Spleen (tissue), 11 donors: Measurements from ENCODE around the gene CHRND. TPM values are rescaled to one million over a fixed set of nuclear protein-coding genes. Genes with fewer than 3 reads are reported as not detected.

Source experiments
- DNase-seq: peaks from one replicate; pipeline ENCODE4 v3.0.0-alpha.2; 2020
- H3K27ac ChIP-seq, 8 donors: fragments of 200-600 bp; sonication (generic) in 7 of 8; 1 replicate in 4 of 8; 2 replicates in 4 of 8; pipeline versions ENCODE4 v1.5.0 to v1.8.0; 2016 to 2021; ENCODE audit warnings: inconsistent platforms in 4 of 8, mild to moderate bottlenecking in 4 of 8, moderate library complexity in 1 of 8
- H3K27me3 ChIP-seq, 7 donors: fragments of 200-600 bp; sonication (generic) in 6 of 7; replicated peaks in 1 of 7; 1 replicate in 4 of 7; 2 replicates in 3 of 7; pipeline versions ENCODE4 v1.5.0 to v1.8.0; 2016 to 2021; ENCODE audit warnings: inconsistent platforms in 3 of 7, mild to moderate bottlenecking in 1 of 7
- H3K36me3 ChIP-seq, 6 donors: fragments of 200-600 bp; sonication (generic) in 5 of 6; 1 replicate in 4 of 6; 2 replicates in 2 of 6; pipeline versions ENCODE4 v1.5.0 to v1.8.0; 2016 to 2021; ENCODE audit warnings: inconsistent platforms in 2 of 6
- H3K4me1 ChIP-seq, 6 donors: fragments of 200-600 bp; sonication (generic) in 5 of 6; 1 replicate in 3 of 6; 2 replicates in 3 of 6; pipeline versions ENCODE4 v1.5.0 to v1.8.0; 2016 to 2021; ENCODE audit warnings: inconsistent platforms in 3 of 6
- H3K4me3 ChIP-seq, 8 donors: fragments of 200-600 bp; sonication (generic) in 7 of 8; 1 replicate in 4 of 8; 2 replicates in 4 of 8; pipeline versions ENCODE4 v1.5.0 to v1.8.0; 2016 to 2021; ENCODE audit warnings: inconsistent platforms in 4 of 8, mild to moderate bottlenecking in 4 of 8, moderate library complexity in 2 of 8
- H3K9me3 ChIP-seq, 8 donors: fragments of 200-600 bp; sonication (generic) in 7 of 8; 1 replicate in 4 of 8; 2 replicates in 4 of 8; pipeline versions ENCODE4 v1.5.0 to v1.8.0; 2016 to 2021; ENCODE audit warnings: inconsistent platforms in 4 of 8
- POLR2A ChIP-seq, 3 donors: fragments of 450-650 bp; IDR thresholded peaks; one replicate each; pipeline ENCODE4 v1.5.1; 2017; ENCODE audit warnings: antibody characterized with exemption in 3 of 3, mild to moderate bottlenecking in 1 of 3
- POLR2AphosphoS5 ChIP-seq, 3 donors: sonication (generic); formaldehyde crosslinking; IDR thresholded peaks; one replicate each; pipeline ENCODE4 v1.5.1; 2017; ENCODE audit warnings: antibody characterized with exemption in 3 of 3
- WGBS, 5 donors: extraction: QIAGEN DNeasy Blood & Tissue Kit in 3 of 5; methylation state at CpG; one replicate each; pipeline versions ENCODE4 v1.1.5 to v1.1.7; 2013 to 2018; 5-methylcytosine and 5-hydroxymethylcytosine counted together
- intact Hi-C: fragments of 100-400 bp; cut with DNase I; formaldehyde crosslinking; loops from one replicate; pipeline ENCODE4 v1.15.0; 2023; ENCODE audit warnings: low total_unique reads
- polyA plus RNA-seq, 3 donors: library from polyadenylated mRNA; stranded (reverse); fragments of 200-250 nt; gene quantifications; one replicate each; pipeline ENCODE4 v1.2.1, GENCODE V29; 2013
- total RNA-seq, 7 donors: library from RNA; depleted of rRNA in 3 of 7; stranded (reverse); fragments of >200 nt in 3 of 7; fragmentation: NEBNext Ultra II Directional in 4 of 7; extraction: Animal tissue kit (Norgen Biotek cat#: 25700) in 4 of 7; gene quantifications; one replicate each; pipeline versions ENCODE4 v1.1.0 to v1.2.1, GENCODE V29; 2016 to 2021
- TF ChIP-seq, protein P1 (sequence below), 11 experiments: fragments of 200-600 bp in 7 of 11; fragments of 450-650 bp in 4 of 11; sonication (generic) in 4 of 11; IDR thresholded peaks in 8 of 11; conservative IDR thresholded peaks in 3 of 11; 1 replicate in 7 of 11; 2 replicates in 4 of 11; pipeline versions ENCODE4 v1.4.0 to v1.8.0; 2016 to 2021; ENCODE audit warnings: antibody characterized with exemption in 11 of 11, inconsistent platforms in 4 of 11, mild to moderate bottlenecking in 1 of 11
- donor health status: healthy with polysubstance abuse.
- donor health status: DM: no; HTN: no; CAD: no; lungs with moderate emphysema.
- donor health status: DM: no; HTN: no; CAD: no.
- donor health status: Bipolar disorder and iron deficiency.
- donor health status: healthy.
- donor health status: DM: no; HTN: no; CAD: no.
- donor health status: DM: yes; HTN: yes; CAD: no.

The CHRND gene
- total and polyA plus RNA-seq, 10 donors, result 0.32 TPM; not detected in 9

DNA sequence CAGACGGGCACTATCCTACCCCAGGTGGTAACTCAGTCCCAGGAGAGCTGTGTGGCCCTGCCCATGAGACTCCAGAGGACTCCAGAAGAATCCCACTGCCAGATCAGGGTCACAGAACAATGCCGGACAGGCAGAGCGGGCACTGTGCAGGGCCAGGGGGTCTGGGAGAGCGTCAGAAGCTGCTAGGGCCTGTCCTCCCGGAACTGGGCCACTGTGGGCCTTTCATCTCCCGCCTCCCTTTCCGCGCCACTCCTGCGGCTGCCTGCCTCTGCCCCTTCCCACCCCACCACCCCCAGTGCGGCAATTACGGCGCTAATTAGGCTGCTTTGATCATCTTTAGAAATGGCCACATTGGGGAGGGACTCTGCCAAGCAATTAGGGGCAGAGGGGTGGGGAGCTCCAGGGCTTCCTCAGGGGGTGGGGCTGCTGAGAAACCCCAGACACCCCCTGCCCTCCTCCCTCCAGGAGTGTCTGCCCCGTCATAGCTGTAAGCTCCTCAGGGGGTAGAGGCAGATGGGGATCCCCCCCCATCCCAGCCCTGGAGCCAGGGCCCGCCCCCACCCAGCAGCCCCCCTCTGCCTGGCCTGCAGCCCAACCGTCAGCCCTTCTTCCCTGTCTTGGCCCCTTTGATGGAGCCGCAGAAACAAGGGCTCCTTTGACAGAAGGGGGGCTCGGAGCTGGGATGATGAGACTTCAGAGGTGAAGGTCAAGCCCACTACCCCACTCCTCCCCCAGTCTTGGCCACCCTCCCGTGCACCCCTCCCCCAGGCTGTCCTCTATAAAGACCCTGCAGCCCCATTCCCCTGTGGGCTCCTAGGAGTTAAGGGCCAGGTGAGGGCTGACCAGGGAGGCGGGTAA, 6.2 kb upstream of the CHRND start, which contains the start of gene PRSS56:
TSS of gene PRSS56 (plus strand) at position 808 of the 858 bp plus-strand sequence. CDS start 211 bp downstream, outside the sequence.
- Histone ChIP-seq H3K4me3 (no peak within 1 kb of the TSS), H3K4me1 (peaks cover 10 to 32% (median 30%) of the 10 kb centered on the region in 6 donors), H3K36me3 (no peaks in the 10 kb centered on the region), H3K9me3 (no peaks in the 10 kb centered on the region), H3K27ac (no peak within 1 kb of the TSS), H3K27me3 (peaks cover 12 to 73% (median 43%) of the 10 kb centered on the region in 7 donors)
- 67 to 76% (median 71%) methylated on average over 13 to 19 of the region's 19 CpGs for WGBS, 5 donors
- DNase-seq, result no peak
- TF ChIP-seq POLR2A (IDR thresholded peaks at IDR 0.05), result no peak
- no peak for TF ChIP-seq POLR2AphosphoS5 (IDR thresholded peaks at IDR 0.05)
- TF ChIP-seq, protein P1, sequence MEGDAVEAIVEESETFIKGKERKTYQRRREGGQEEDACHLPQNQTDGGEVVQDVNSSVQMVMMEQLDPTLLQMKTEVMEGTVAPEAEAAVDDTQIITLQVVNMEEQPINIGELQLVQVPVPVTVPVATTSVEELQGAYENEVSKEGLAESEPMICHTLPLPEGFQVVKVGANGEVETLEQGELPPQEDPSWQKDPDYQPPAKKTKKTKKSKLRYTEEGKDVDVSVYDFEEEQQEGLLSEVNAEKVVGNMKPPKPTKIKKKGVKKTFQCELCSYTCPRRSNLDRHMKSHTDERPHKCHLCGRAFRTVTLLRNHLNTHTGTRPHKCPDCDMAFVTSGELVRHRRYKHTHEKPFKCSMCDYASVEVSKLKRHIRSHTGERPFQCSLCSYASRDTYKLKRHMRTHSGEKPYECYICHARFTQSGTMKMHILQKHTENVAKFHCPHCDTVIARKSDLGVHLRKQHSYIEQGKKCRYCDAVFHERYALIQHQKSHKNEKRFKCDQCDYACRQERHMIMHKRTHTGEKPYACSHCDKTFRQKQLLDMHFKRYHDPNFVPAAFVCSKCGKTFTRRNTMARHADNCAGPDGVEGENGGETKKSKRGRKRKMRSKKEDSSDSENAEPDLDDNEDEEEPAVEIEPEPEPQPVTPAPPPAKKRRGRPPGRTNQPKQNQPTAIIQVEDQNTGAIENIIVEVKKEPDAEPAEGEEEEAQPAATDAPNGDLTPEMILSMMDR (IDR thresholded peaks at IDR 0.05 in 8 of 11, conservative IDR thresholded peaks at IDR 0.05 in 3 of 11), result no peak
- intact Hi-C loops, result loop anchor here (10.0 kb wide), 1 partner anchor 65 kb away; the partner anchor contains the start of gene ALPI

DNA sequence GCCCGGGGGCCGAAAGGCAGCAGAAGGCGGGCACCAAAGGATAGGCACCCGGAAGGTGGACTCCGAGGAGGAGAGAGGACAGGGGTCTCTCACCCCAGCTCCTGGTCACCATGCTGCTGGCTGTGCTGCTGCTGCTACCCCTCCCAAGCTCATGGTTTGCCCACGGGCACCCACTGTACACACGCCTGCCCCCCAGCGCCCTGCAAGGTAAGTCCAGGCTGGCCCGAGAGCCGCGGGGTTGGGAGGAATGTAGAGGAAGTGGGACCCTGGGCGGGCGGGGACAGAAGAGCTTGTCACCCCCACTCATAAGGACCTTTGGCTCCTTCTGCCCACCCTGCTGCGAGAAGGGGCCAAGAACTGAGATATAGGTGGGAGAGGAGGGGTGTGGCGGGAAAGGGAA, 5.5 kb upstream of the CHRND start:
- H3K36me3 ChIP-seq, result no peaks in the 10 kb centered on the region
- H3K4me3 ChIP-seq, result no peak overlapping the region
- WGBS, 5 donors, result 70 to 88% (median 73%) methylated on average over 15 of the region's 15 CpGs
- DNase-seq, result no peak
- no peak overlapping the region for H3K27ac ChIP-seq
- intact Hi-C loops, result loop anchor here (10.0 kb wide), 1 partner anchor 66 kb away; the partner anchor contains the start of gene ALPI
- H3K9me3 ChIP-seq, result no peaks in the 10 kb centered on the region
- H3K4me1 ChIP-seq, result peaks cover 10 to 35% (median 31%) of the 10 kb centered on the region in 6 donors
- TF ChIP-seq POLR2A (IDR thresholded peaks at IDR 0.05), result no peak
- TF ChIP-seq, protein P1 (IDR thresholded peaks at IDR 0.05 in 8 of 11, conservative IDR thresholded peaks at IDR 0.05 in 3 of 11), result no peak
- TF ChIP-seq POLR2AphosphoS5 (IDR thresholded peaks at IDR 0.05), result no peak
- peaks cover 12 to 80% (median 50%) of the 10 kb centered on the region in 7 donors for H3K27me3 ChIP-seq

DNA sequence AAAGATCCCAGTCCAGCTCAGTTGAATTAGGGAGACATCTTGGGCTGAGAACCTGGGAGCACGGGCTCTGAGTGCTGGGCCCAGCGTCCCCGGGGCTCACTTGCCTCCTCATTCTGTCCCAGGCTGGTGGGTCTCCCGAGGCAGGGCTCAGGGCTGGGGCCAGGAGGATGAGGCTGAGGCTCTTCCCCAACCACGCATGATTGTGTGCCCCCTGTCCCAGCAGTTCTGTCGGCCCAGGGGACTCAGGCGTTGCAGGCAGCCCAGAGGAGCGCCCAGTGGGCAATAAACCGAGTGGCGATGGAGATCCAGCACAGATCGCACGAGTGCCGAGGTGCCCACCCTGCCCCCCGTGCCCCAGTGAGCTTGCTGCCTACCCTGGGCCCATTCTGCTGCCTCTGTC, 4.9 kb upstream of the CHRND start:
- peaks cover 10 to 37% (median 32%) of the 10 kb centered on the region in 6 donors for H3K4me1 ChIP-seq
- intact Hi-C loops, result loop anchor here (10.0 kb wide), 1 partner anchor 66 kb away; the partner anchor contains the start of gene ALPI
- no peak for DNase-seq

More for the DNA sequence above, 4.9 kb upstream of the CHRND start:
- no peaks in the 10 kb centered on the region for H3K9me3 ChIP-seq
- WGBS, 5 donors, result 84 to 92% (median 89%) methylated on average over 8 to 14 of the region's 14 CpGs
- H3K4me3 ChIP-seq, result no peak overlapping the region
- H3K27ac ChIP-seq, result no peak overlapping the region
- TF ChIP-seq, protein P1 (IDR thresholded peaks at IDR 0.05 in 8 of 11, conservative IDR thresholded peaks at IDR 0.05 in 3 of 11), result no peak
- TF ChIP-seq POLR2A (IDR thresholded peaks at IDR 0.05) (no peak), POLR2AphosphoS5 (IDR thresholded peaks at IDR 0.05) (no peak)
- peaks cover 12 to 86% (median 56%) of the 10 kb centered on the region in 7 donors for H3K27me3 ChIP-seq
- no peaks in the 10 kb centered on the region for H3K36me3 ChIP-seq
